SJCRH30 (cell line): ENCODE data around the gene MYNN. TPM values are rescaled to one million over a fixed set of nuclear protein-coding genes. Genes with fewer than 3 reads are reported as not detected.

ENCODE experiments used
- DNase-seq, 2 experiments: peaks; one replicate each; pipeline ENCODE4 v3.0.0-alpha.2; 2015 to 2020
- H3K27ac ChIP-seq: fragments of 250-450 bp; sonication (Bioruptor Pico); 2 replicates; pipeline ENCODE4 v1.5.1; 2020; ENCODE audit warnings: mild to moderate bottlenecking, moderate library complexity
- H3K27me3 ChIP-seq: fragments of 250-450 bp; sonication (Bioruptor Pico); 2 replicates; pipeline ENCODE4 v1.5.1; 2020; ENCODE audit warnings: mild to moderate bottlenecking, moderate library complexity
- H3K36me3 ChIP-seq: fragments of 250-450 bp; sonication (Bioruptor Pico); 2 replicates; pipeline ENCODE4 v1.5.1; 2020; ENCODE audit warnings: mild to moderate bottlenecking, moderate library complexity
- H3K4me1 ChIP-seq: fragments of 250-450 bp; sonication (Bioruptor Pico); 2 replicates; pipeline ENCODE4 v1.5.1; 2020; ENCODE audit warnings: mild to moderate bottlenecking, moderate library complexity
- H3K4me3 ChIP-seq: fragments of 250-450 bp; sonication (Bioruptor Pico); 2 replicates; pipeline ENCODE4 v1.5.1; 2020; ENCODE audit warnings: mild to moderate bottlenecking, moderate library complexity
- H3K9me3 ChIP-seq: fragments of 250-450 bp; sonication (Bioruptor Pico); replicated peaks from 2 replicates; pipeline ENCODE4 v1.5.1; 2020; ENCODE audit warnings: mild to moderate bottlenecking, moderate library complexity
- total RNA-seq: library from RNA; depleted of rRNA; stranded (reverse); fragments of >200 nt; shearing (Covaris generic); gene quantifications from 2 replicates; pipeline ENCODE4 v1.2.3, GENCODE V29; 2014; rRNA removed

Gene MYNN
- total RNA-seq, 1 experiment from 2014 or later = 17.1 TPM

DNA sequence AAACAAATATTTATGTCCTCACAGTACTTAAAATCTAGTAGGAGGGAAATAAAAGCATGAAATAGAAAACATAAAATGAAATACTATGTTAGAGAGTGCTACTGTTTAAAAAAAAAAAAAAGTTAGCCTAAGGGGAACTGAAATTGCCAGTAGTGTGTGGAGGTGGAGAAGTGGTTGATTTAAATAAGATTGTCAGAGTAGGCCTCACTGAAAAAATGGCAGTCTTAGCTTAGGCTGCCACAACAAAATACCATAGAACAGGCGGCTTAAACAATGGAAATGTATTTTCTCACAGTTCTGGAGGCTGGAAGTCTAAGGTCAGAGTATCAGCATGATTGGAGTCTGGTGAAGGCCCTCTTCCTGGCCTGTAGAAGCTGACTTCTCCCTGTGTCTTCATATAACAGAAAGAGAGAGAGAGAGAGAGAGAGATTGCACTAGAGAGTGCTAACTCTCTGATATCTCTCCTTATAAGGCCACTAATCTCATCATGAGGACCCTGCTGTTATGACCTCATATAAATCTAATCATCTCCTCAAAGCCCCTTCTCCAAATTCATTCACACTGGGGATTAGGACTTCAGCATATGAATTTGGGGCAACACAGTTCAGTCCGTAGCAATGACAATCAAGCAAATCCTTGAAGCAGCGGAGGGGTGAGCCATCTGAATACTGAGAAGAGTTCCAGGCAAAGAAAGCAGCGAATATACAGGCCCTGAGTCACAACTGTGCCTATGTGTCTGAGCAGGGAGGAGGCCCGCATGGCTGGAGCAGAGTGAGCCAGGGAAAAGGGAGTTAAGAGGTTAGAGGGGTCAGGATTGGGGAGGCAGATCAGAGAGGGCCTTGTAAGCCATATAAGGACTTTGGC, 63.1 kb downstream of the MYNN start:
- Histone ChIP-seq H3K4me3 (no peak overlapping the region), H3K36me3 (no peaks in the 10 kb centered on the region), H3K4me1 (no peaks in the 10 kb centered on the region), H3K9me3 (no peaks in the 10 kb centered on the region), H3K27me3 (no peaks in the 10 kb centered on the region), H3K27ac (no peak overlapping the region)
- DNase-seq = no peak

DNA sequence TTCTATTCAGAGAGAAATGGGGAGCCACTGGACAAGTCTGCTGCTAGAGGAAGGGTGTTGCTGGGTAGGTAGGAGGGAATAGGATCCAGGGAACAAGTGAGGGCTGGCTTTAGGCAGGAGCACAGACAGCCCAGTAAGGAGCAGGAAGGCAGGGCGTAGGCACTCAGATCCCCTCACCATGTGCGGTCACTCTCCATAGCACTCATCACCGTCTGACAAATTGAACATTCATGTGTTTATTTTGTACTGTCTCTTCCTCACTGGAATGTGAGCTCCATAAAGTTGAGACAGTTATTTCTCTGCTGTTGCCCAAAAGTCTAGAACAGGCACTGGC, 63.7 kb downstream of the MYNN start:
- Histone ChIP-seq H3K9me3 (no peaks in the 10 kb centered on the region), H3K4me1 (no peaks in the 10 kb centered on the region), H3K4me3 (no peak overlapping the region), H3K27me3 (no peaks in the 10 kb centered on the region), H3K27ac (no peak overlapping the region), H3K36me3 (no peaks in the 10 kb centered on the region)
- no peak for DNase-seq

DNA sequence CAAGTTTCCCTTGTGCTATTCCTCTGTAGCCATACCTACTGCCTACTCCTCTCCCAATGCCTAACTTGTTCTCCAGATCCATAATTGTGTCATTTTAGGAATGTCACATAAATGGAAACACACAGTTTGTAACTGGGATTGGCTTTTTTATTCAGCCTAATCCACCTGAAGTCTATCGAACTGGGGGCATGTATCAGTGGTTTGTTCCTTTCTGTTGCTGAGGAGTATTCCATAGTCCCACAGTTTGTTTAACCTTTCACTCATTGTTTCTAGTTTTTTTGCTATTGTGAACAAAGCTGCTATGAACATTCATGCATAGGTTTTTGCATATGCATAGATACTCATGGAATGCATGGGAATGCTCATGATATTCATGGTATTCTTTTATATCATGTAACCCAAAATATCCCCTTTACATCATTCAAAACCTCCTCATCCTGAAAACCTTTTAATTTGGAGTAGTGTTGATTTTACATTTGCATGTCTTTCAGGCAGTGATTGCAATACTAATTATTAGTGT, 65.4 kb downstream of the MYNN start:
- DNase-seq = no peak
- Histone ChIP-seq H3K27me3 (no peaks in the 10 kb centered on the region), H3K36me3 (no peaks in the 10 kb centered on the region), H3K27ac (no peak overlapping the region), H3K4me1 (no peaks in the 10 kb centered on the region), H3K9me3 (no peaks in the 10 kb centered on the region), H3K4me3 (no peak overlapping the region)

Other genes with a start within 250 kb of the MYNN start
- 19.7 and 20.8 TPM in 2 replicates for gene MECOM, start 109.7 kb upstream of the MYNN start, total RNA-seq
- 20.6 and 62.1 TPM in 2 replicates for gene TERC, start 8.3 kb upstream of the MYNN start, total RNA-seq
- not detected in 2 replicates for gene ACTRT3, start 3.8 kb upstream of the MYNN start, total RNA-seq
- gene LRRIQ4, start 39.5 kb downstream of the MYNN start, total RNA-seq = 0.18 and 0.20 TPM in 2 replicates
- 5.4 and 7.6 TPM in 2 replicates for gene LRRC34, start 39.5 kb downstream of the MYNN start, total RNA-seq
- not detected in 2 replicates for gene LRRC31, start 96.5 kb downstream of the MYNN start, total RNA-seq
- gene SAMD7, start 138.2 kb downstream of the MYNN start, total RNA-seq = not detected in 2 replicates
- 41.3 and 45.1 TPM in 2 replicates for gene SEC62, start 193.4 kb downstream of the MYNN start, total RNA-seq